Panc1 (cell line): ENCODE data around the gene NARS2. TPM values are rescaled to one million over a fixed set of nuclear protein-coding genes. Genes with fewer than 3 reads are reported as not detected.

Source experiments
- ATAC-seq: fragments of 200-7000 bp; cut with Tn5 transposase; 2 replicates; pipeline ENCODE4 v1.9.1; 2020; ENCODE audit warnings: mild to moderate bottlenecking, moderate library complexity
- BruUV-seq: library from RNA; stranded (reverse); fragments of 400-500 nt; replicated peaks from 2 replicates; lab custom pipeline; 2021; lab: Mats Ljungman, UMichigan
- CTCF ChIA-PET: fragments of 300-600 bp; sonication (Branson Sonifier 250); formaldehyde crosslinking; loops from one replicate; lab custom pipeline; 2022; ENCODE audit warnings: antibody characterized with exemption; lab: Charles Lee
- POLR2A ChIA-PET: fragments of 300-600 bp; sonication (Branson Sonifier 250); formaldehyde crosslinking; loops from one replicate; lab custom pipeline; 2022; ENCODE audit warnings: antibody characterized with exemption; lab: Charles Lee
- DNase-seq: peaks from one replicate; pipeline ENCODE4 v3.0.0-alpha.2; 2010; ENCODE audit warnings: low read depth, low spot score
- H3K27ac ChIP-seq: 2 replicates; pipeline ENCODE4 v1.5.1; 2011; ENCODE audit warnings: mild to moderate bottlenecking, low read length, inconsistent platforms
- H3K27me3 ChIP-seq: fragments of 200-500 bp; sonication (Bioruptor generic); 2 replicates; pipeline ENCODE4 v1.6.0; 2014; ENCODE audit warnings: low read length, inconsistent platforms; ENCODE audit not compliant: control insufficient read depth, insufficient read depth
- H3K36me3 ChIP-seq: fragments of 200-500 bp; sonication (Bioruptor generic); 2 replicates; pipeline ENCODE4 v1.5.1; 2014; ENCODE audit warnings: inconsistent platforms, mild to moderate bottlenecking, low read length, moderate library complexity; ENCODE audit not compliant: control insufficient read depth, insufficient read depth
- H3K4me1 ChIP-seq: 2 replicates; pipeline ENCODE4 v1.5.1; 2011; ENCODE audit warnings: inconsistent platforms, mild to moderate bottlenecking, low read length, moderate library complexity; ENCODE audit not compliant: control insufficient read depth, insufficient read depth
- H3K4me3 ChIP-seq, 2 experiments: 2 replicates each; pipeline ENCODE4 v1.5.1; 2011 to 2012; ENCODE audit warnings: low read depth in 2 of 2, low read length in 2 of 2, mild to moderate bottlenecking in 2 of 2, inconsistent platforms in 1 of 2, moderate library complexity in 1 of 2
- H3K9me3 ChIP-seq: fragments of 200-500 bp; sonication (Bioruptor generic); 2 replicates; pipeline ENCODE4 v1.5.1; 2014; ENCODE audit warnings: low read depth, mild to moderate bottlenecking, inconsistent platforms, low read length, moderate library complexity; ENCODE audit not compliant: control insufficient read depth, insufficient read depth
- POLR2AphosphoS5 ChIP-seq: IDR thresholded peaks from 2 replicates; pipeline ENCODE4 v1.6.1; 2012; ENCODE audit warnings: mild to moderate bottlenecking, low read depth, low read length, moderate library complexity
- SIN3A ChIP-seq: IDR thresholded peaks from 2 replicates; pipeline ENCODE4 v1.6.1; 2012; ENCODE audit warnings: low read depth, mild to moderate bottlenecking, low read length, moderate library complexity, borderline replicate concordance; ENCODE audit not compliant: insufficient read depth
- TCF7L2 ChIP-seq: IDR thresholded peaks from 2 replicates; pipeline ENCODE4 v1.6.1; 2011; ENCODE audit warnings: mild to moderate bottlenecking, low read depth, low read length, inconsistent platforms
- in situ Hi-C: cut with HindIII; loops from 2 replicates; pipeline ENCODE4 v1.10.0; 2016; ENCODE audit warnings: low sequenced_read_pairs, low pct_unique_long_range_greater_than_20kb
- intact Hi-C: fragments of 100-400 bp; cut with micrococcal nuclease; formaldehyde crosslinking; loops from one replicate; pipeline ENCODE4 v1.10.0; 2022; ENCODE audit not compliant: unreplicated experiment
- total RNA-seq: library from RNA; stranded (reverse); gene quantifications from one replicate; pipeline ENCODE4 v1.2.1, GENCODE V29; 2021; ENCODE audit not compliant: unreplicated experiment
- TF ChIP-seq, protein P1 (sequence below): fragments of 450-650 bp; IDR thresholded peaks from 2 replicates; pipeline ENCODE4 v1.5.1; 2017; ENCODE audit warnings: mild to moderate bottlenecking
- TF ChIP-seq, protein P2 (sequence below), 2 experiments: IDR thresholded peaks; 2 replicates each; pipeline ENCODE4 v1.6.1; 2011 to 2012; ENCODE audit warnings: low read depth in 2 of 2, control low read depth in 1 of 2, low read length in 1 of 2, mild to moderate bottlenecking in 1 of 2, moderate library complexity in 1 of 2; ENCODE audit not compliant: insufficient read depth in 1 of 2

The NARS2 gene
- total RNA-seq, 1 experiment from 2014 or later = 29.8 TPM

GRCh38 chr11:78573271-78573670 is 1.4 kb downstream of the NARS2 start:
- no peak for ATAC-seq
- H3K36me3 ChIP-seq = peaks cover 7% of the 10 kb centered on the region
- H3K4me3 ChIP-seq = peak overlapping the region; percentile 0 to 62; a peak in 3 of 4 replicates
- no peaks in the 10 kb centered on the region for H3K9me3 ChIP-seq
- DNase-seq = no peak
- ChIA-PET POLR2A (interaction anchor here (0.5 kb wide), 1 partner anchor 520 kb away, joined by 5 read pairs; no protein-coding TSS in a partner anchor), CTCF (interaction anchor here (0.6 kb wide), 1 partner anchor 79 kb away, joined by 3 read pairs; no protein-coding TSS in a partner anchor)
- peaks cover 14% of the 10 kb centered on the region for H3K4me1 ChIP-seq
- in situ Hi-C loops = no loop called here
- no TSS peak for BruUV-seq
- peak overlapping the region; percentile 90 for H3K27ac ChIP-seq
- intact Hi-C loops = no loop called here
- no peaks in the 10 kb centered on the region for H3K27me3 ChIP-seq
- TF ChIP-seq, protein P1, sequence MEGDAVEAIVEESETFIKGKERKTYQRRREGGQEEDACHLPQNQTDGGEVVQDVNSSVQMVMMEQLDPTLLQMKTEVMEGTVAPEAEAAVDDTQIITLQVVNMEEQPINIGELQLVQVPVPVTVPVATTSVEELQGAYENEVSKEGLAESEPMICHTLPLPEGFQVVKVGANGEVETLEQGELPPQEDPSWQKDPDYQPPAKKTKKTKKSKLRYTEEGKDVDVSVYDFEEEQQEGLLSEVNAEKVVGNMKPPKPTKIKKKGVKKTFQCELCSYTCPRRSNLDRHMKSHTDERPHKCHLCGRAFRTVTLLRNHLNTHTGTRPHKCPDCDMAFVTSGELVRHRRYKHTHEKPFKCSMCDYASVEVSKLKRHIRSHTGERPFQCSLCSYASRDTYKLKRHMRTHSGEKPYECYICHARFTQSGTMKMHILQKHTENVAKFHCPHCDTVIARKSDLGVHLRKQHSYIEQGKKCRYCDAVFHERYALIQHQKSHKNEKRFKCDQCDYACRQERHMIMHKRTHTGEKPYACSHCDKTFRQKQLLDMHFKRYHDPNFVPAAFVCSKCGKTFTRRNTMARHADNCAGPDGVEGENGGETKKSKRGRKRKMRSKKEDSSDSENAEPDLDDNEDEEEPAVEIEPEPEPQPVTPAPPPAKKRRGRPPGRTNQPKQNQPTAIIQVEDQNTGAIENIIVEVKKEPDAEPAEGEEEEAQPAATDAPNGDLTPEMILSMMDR = no peak
- TF ChIP-seq POLR2AphosphoS5 = no peak
- no peak for TF ChIP-seq SIN3A
- TF ChIP-seq, protein P2, sequence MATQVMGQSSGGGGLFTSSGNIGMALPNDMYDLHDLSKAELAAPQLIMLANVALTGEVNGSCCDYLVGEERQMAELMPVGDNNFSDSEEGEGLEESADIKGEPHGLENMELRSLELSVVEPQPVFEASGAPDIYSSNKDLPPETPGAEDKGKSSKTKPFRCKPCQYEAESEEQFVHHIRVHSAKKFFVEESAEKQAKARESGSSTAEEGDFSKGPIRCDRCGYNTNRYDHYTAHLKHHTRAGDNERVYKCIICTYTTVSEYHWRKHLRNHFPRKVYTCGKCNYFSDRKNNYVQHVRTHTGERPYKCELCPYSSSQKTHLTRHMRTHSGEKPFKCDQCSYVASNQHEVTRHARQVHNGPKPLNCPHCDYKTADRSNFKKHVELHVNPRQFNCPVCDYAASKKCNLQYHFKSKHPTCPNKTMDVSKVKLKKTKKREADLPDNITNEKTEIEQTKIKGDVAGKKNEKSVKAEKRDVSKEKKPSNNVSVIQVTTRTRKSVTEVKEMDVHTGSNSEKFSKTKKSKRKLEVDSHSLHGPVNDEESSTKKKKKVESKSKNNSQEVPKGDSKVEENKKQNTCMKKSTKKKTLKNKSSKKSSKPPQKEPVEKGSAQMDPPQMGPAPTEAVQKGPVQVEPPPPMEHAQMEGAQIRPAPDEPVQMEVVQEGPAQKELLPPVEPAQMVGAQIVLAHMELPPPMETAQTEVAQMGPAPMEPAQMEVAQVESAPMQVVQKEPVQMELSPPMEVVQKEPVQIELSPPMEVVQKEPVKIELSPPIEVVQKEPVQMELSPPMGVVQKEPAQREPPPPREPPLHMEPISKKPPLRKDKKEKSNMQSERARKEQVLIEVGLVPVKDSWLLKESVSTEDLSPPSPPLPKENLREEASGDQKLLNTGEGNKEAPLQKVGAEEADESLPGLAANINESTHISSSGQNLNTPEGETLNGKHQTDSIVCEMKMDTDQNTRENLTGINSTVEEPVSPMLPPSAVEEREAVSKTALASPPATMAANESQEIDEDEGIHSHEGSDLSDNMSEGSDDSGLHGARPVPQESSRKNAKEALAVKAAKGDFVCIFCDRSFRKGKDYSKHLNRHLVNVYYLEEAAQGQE (IDR thresholded peaks at IDR 0.05; ENCODE audit: insufficient read depth in 1 of 2, low read depth in 2 of 2, low read length in 1 of 2) = no peak
- no peak for TF ChIP-seq TCF7L2

- Histone ChIP-seq H3K9me3 (no peaks in the 10 kb centered on the region), H3K27me3 (no peaks in the 10 kb centered on the region), H3K4me1 (peaks cover 14% of the 10 kb centered on the region), H3K4me3 (no peak overlapping the region), H3K36me3 (peaks cover 15% of the 10 kb centered on the region), H3K27ac (no peak overlapping the region)
- in situ Hi-C loops = no loop called here
- DNase-seq = no peak
- TF ChIP-seq TCF7L2 = no peak
- TF ChIP-seq, protein P1 = no peak
- no peak for TF ChIP-seq POLR2AphosphoS5
- TF ChIP-seq, protein P2 (IDR thresholded peaks at IDR 0.05; ENCODE audit: insufficient read depth in 1 of 2, low read depth in 2 of 2, low read length in 1 of 2) = no peak
- TF ChIP-seq SIN3A = no peak
- ATAC-seq = no peak
- CTCF ChIA-PET = no interaction called here
- BruUV-seq = no TSS peak
- POLR2A ChIA-PET = no interaction called here
- intact Hi-C loops = no loop called here
Measured at GRCh38 chr11:78572394-78572793, 2.3 kb downstream of the NARS2 start.
